HCT116 (cell line): ENCODE data around the gene A4GALT. TPM values are rescaled to one million over a fixed set of nuclear protein-coding genes. Genes with fewer than 3 reads are reported as not detected.

Experiments used
- ATAC-seq: fragments of 200-7000 bp; cut with Tn5 transposase; 2 replicates; pipeline ENCODE4 v1.9.1; 2020; ENCODE audit warnings: mild to moderate bottlenecking, moderate library complexity
- BruUV-seq: library from RNA; stranded (reverse); fragments of 400-500 nt; replicated peaks from 2 replicates; lab custom pipeline; 2021; lab: Mats Ljungman, UMichigan
- CTCF ChIA-PET: fragments of 300-600 bp; sonication (Branson Sonifier 250); formaldehyde crosslinking; loops from one replicate; lab custom pipeline; 2021; ENCODE audit warnings: antibody characterized with exemption; lab: Charles Lee
- POLR2A ChIA-PET: fragments of 300-600, 350-600 bp; sonication (Branson Sonifier 250); formaldehyde crosslinking; loops from one replicate; lab custom pipeline; 2021; ENCODE audit warnings: antibody characterized with exemption; lab: Charles Lee
- RAD21 ChIA-PET, 2 experiments: fragments of 300-600 bp; sonication (Branson Sonifier 250); formaldehyde crosslinking; loops; one replicate each; lab custom pipeline; 2023; ENCODE audit warnings: low total read pairs in 2 of 2; ENCODE audit not compliant: uncharacterized antibody in 2 of 2, unreplicated experiment in 2 of 2, low non-redundant PET in 1 of 2; lab: Charles Lee
- DNase-seq: peaks from one replicate; pipeline ENCODE4 v3.0.0-alpha.2; 2010; ENCODE audit warnings: low read depth, low spot score
- H2AFZ ChIP-seq: fragments of 200-600 bp; shearing (Covaris generic), sonication (generic); 2 replicates; pipeline ENCODE4 v1.6.1; 2017; ENCODE audit warnings: low read depth, mixed run types, mixed read lengths, antibody characterized with exemption, low read length; ENCODE audit not compliant: poor library complexity, severe bottlenecking
- H3K27ac ChIP-seq: 2 replicates; pipeline ENCODE4 v1.5.1; 2012; ENCODE audit warnings: low read depth, low read length
- H3K27me3 ChIP-seq: fragments of 200-600 bp; sonication (generic); 2 replicates; pipeline ENCODE4 v1.6.1; 2016; ENCODE audit warnings: mixed run types, low read length, mixed read lengths; ENCODE audit not compliant: insufficient read depth
- H3K36me3 ChIP-seq, 2 experiments: fragments of 200-500 bp in 1 of 2; fragments of 200-600 bp in 1 of 2; sonication (Bioruptor generic) in 1 of 2; sonication (generic) in 1 of 2; 2 replicates each; pipeline versions ENCODE4 v1.5.1 to v1.6.1; 2014 to 2016; ENCODE audit warnings: low read length in 2 of 2, inconsistent platforms in 1 of 2, mixed read lengths in 1 of 2, mixed run types in 1 of 2; ENCODE audit not compliant: insufficient read depth in 2 of 2, control insufficient read depth in 1 of 2
- H3K4me1 ChIP-seq, 2 experiments: fragments of 200-600 bp in 1 of 2; sonication (generic) in 1 of 2; 2 replicates each; pipeline versions ENCODE4 v1.5.1 to v1.6.1; 2012 to 2017; ENCODE audit warnings: low read length in 2 of 2, inconsistent platforms in 1 of 2, mild to moderate bottlenecking in 1 of 2, mixed read lengths in 1 of 2, mixed run types in 1 of 2, moderate library complexity in 1 of 2; ENCODE audit not compliant: insufficient read depth in 2 of 2, control insufficient read depth in 1 of 2
- H3K4me2 ChIP-seq: fragments of 200-600 bp; sonication (generic); 2 replicates; pipeline ENCODE4 v1.6.1; 2017; ENCODE audit warnings: mixed run types, low read length, mixed read lengths
- H3K4me3 ChIP-seq, 2 experiments: fragments of 200-600 bp in 1 of 2; sonication (generic) in 1 of 2; replicated peaks in 1 of 2; 2 replicates each; pipeline ENCODE4 v1.5.1; 2011 to 2016; ENCODE audit warnings: low read length in 2 of 2, control low read depth in 1 of 2, low read depth in 1 of 2, mild to moderate bottlenecking in 1 of 2, mixed read lengths in 1 of 2, mixed run types in 1 of 2
- H3K79me2 ChIP-seq: fragments of 200-600 bp; sonication (generic); 2 replicates; pipeline ENCODE4 v1.6.1; 2017; ENCODE audit warnings: mild to moderate bottlenecking, mixed run types, low read length, moderate library complexity, mixed read lengths; ENCODE audit not compliant: insufficient read depth
- H3K9ac ChIP-seq: fragments of 200-600 bp; sonication (generic); 2 replicates; pipeline ENCODE4 v1.6.1; 2016; ENCODE audit warnings: low read length, mixed read lengths
- H3K9me2 ChIP-seq: fragments of 200-600 bp; sonication (generic), shearing (Covaris generic); 2 replicates; pipeline ENCODE4 v1.6.1; 2017; ENCODE audit warnings: mixed run types, mild to moderate bottlenecking, moderate library complexity; ENCODE audit not compliant: insufficient read depth
- H3K9me3 ChIP-seq, 2 experiments: fragments of 200-500 bp in 1 of 2; fragments of 200-600 bp in 1 of 2; sonication (Bioruptor generic) in 1 of 2; sonication (generic) in 1 of 2; 2 replicates each; pipeline ENCODE4 v1.6.1; 2014 to 2017; ENCODE audit warnings: low read length in 2 of 2, mixed read lengths in 2 of 2, inconsistent platforms in 1 of 2, low read depth in 1 of 2, mild to moderate bottlenecking in 1 of 2, mixed run types in 1 of 2, moderate library complexity in 1 of 2; ENCODE audit not compliant: control insufficient read depth in 1 of 2, insufficient read depth in 1 of 2
- H4K20me1 ChIP-seq: fragments of 200-600 bp; sonication (generic), shearing (Covaris generic); 2 replicates; pipeline ENCODE4 v1.6.1; 2017; ENCODE audit warnings: mixed run types, mild to moderate bottlenecking, moderate library complexity; ENCODE audit not compliant: insufficient read depth
- CBX3 ChIP-seq: IDR thresholded peaks from 2 replicates; pipeline ENCODE4 v1.6.1; 2012; ENCODE audit warnings: low read depth
- CEBPB ChIP-seq: IDR thresholded peaks from 2 replicates; pipeline ENCODE4 v1.6.1; 2012; ENCODE audit warnings: low read depth
- ELF1 ChIP-seq: IDR thresholded peaks from 2 replicates; pipeline ENCODE4 v1.6.1; 2012; ENCODE audit warnings: low read depth, borderline replicate concordance
- EZH2phosphoT487 ChIP-seq: fragments of 200-600 bp; IDR thresholded peaks from 2 replicates; pipeline ENCODE4 v1.6.1; 2018; ENCODE audit warnings: antibody characterized with exemption, borderline replicate concordance
- FOSL1 ChIP-seq: IDR thresholded peaks from 2 replicates; pipeline ENCODE4 v1.6.1; 2012; ENCODE audit warnings: low read depth
- SRF ChIP-seq: IDR thresholded peaks from 2 replicates; pipeline ENCODE4 v1.6.1; 2012; ENCODE audit warnings: low read depth
- TCF7L2 ChIP-seq: IDR thresholded peaks from 2 replicates; pipeline ENCODE4 v1.7.0; 2011; ENCODE audit warnings: borderline replicate concordance, inconsistent platforms; ENCODE audit not compliant: insufficient read depth, insufficient read length; ENCODE audit errors: extremely low read depth
- ZFX ChIP-seq: fragments of 450-650 bp; IDR thresholded peaks from 2 replicates; pipeline ENCODE4 v1.6.1; 2017
- ZNF274 ChIP-seq: fragments of 200-500 bp; sonication (Bioruptor generic); IDR thresholded peaks from 2 replicates; pipeline ENCODE4 v1.6.1; 2014; ENCODE audit warnings: mild to moderate bottlenecking, low read depth, low read length, inconsistent platforms
- intact Hi-C: fragments of 100-400 bp; cut with micrococcal nuclease; formaldehyde crosslinking; loops from 2 replicates; pipeline ENCODE4 v1.10.0; 2022
- total RNA-seq: library from RNA; stranded (reverse); gene quantifications from one replicate; pipeline ENCODE4 v1.2.1, GENCODE V29; 2021; ENCODE audit not compliant: unreplicated experiment
- TF ChIP-seq, protein P1 (sequence below): IDR thresholded peaks from 2 replicates; pipeline ENCODE4 v1.6.1; 2012; ENCODE audit warnings: low read depth
- TF ChIP-seq, protein P2 (sequence below), 3 experiments: fragments of 200-600 bp in 1 of 3; sonication (generic) in 1 of 3; IDR thresholded peaks in 2 of 3; conservative IDR thresholded peaks in 1 of 3; 2 replicates each; pipeline ENCODE4 v1.5.1; 2012 to 2017; ENCODE audit warnings: low read depth in 2 of 3, low read length in 2 of 3, antibody characterized with exemption in 1 of 3, borderline replicate concordance in 1 of 3, control low read depth in 1 of 3, mild to moderate bottlenecking in 1 of 3, mixed read lengths in 1 of 3, mixed run types in 1 of 3, moderate library complexity in 1 of 3; ENCODE audit not compliant: insufficient read depth in 1 of 3

The A4GALT gene
- total RNA-seq, 1 experiment from 2014 or later = 16.0 TPM

- Histone ChIP-seq H3K9me2 (no peaks in the 10 kb centered on the region), H4K20me1 (no peaks in the 10 kb centered on the region), H2AFZ (no peak overlapping the region), H3K79me2 (no peaks in the 10 kb centered on the region), H3K36me3 (no peaks in the 10 kb centered on the region), H3K4me2 (no peak overlapping the region), H3K4me3 (no peak overlapping the region), H3K27ac (no peak overlapping the region), H3K9ac (no peak overlapping the region), H3K27me3 (no peaks in the 10 kb centered on the region), H3K9me3 (no peaks in the 10 kb centered on the region), H3K4me1 (peaks cover 4 to 20% of the 10 kb centered on the region in 2 experiments)
- CTCF ChIA-PET = no interaction called here
- ATAC-seq = no peak
- no TSS peak for BruUV-seq
- POLR2A ChIA-PET = no interaction called here
- RAD21 ChIA-PET = no interaction called here
- TF ChIP-seq SRF (no peak), EZH2phosphoT487 (no peak), TCF7L2 (no peak), ZFX (no peak), CBX3 (no peak), ELF1 (no peak), FOSL1 (no peak), CEBPB (no peak), ZNF274 (no peak)
- TF ChIP-seq, protein P1, sequence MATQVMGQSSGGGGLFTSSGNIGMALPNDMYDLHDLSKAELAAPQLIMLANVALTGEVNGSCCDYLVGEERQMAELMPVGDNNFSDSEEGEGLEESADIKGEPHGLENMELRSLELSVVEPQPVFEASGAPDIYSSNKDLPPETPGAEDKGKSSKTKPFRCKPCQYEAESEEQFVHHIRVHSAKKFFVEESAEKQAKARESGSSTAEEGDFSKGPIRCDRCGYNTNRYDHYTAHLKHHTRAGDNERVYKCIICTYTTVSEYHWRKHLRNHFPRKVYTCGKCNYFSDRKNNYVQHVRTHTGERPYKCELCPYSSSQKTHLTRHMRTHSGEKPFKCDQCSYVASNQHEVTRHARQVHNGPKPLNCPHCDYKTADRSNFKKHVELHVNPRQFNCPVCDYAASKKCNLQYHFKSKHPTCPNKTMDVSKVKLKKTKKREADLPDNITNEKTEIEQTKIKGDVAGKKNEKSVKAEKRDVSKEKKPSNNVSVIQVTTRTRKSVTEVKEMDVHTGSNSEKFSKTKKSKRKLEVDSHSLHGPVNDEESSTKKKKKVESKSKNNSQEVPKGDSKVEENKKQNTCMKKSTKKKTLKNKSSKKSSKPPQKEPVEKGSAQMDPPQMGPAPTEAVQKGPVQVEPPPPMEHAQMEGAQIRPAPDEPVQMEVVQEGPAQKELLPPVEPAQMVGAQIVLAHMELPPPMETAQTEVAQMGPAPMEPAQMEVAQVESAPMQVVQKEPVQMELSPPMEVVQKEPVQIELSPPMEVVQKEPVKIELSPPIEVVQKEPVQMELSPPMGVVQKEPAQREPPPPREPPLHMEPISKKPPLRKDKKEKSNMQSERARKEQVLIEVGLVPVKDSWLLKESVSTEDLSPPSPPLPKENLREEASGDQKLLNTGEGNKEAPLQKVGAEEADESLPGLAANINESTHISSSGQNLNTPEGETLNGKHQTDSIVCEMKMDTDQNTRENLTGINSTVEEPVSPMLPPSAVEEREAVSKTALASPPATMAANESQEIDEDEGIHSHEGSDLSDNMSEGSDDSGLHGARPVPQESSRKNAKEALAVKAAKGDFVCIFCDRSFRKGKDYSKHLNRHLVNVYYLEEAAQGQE = no peak
- TF ChIP-seq, protein P2, sequence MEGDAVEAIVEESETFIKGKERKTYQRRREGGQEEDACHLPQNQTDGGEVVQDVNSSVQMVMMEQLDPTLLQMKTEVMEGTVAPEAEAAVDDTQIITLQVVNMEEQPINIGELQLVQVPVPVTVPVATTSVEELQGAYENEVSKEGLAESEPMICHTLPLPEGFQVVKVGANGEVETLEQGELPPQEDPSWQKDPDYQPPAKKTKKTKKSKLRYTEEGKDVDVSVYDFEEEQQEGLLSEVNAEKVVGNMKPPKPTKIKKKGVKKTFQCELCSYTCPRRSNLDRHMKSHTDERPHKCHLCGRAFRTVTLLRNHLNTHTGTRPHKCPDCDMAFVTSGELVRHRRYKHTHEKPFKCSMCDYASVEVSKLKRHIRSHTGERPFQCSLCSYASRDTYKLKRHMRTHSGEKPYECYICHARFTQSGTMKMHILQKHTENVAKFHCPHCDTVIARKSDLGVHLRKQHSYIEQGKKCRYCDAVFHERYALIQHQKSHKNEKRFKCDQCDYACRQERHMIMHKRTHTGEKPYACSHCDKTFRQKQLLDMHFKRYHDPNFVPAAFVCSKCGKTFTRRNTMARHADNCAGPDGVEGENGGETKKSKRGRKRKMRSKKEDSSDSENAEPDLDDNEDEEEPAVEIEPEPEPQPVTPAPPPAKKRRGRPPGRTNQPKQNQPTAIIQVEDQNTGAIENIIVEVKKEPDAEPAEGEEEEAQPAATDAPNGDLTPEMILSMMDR (IDR thresholded peaks at IDR 0.05 in 2 of 3, conservative IDR thresholded peaks at IDR 0.05 in 1 of 3; ENCODE audit: borderline replicate concordance in 1 of 3, insufficient read depth in 1 of 3, low read depth in 2 of 3, low read length in 2 of 3) = no peak
- intact Hi-C loops = no loop called here
- DNase-seq = no peak
Observed at GRCh38 chr22:42670921-42671709, 49.6 kb downstream of the A4GALT start.
